Spleen (tissue), 11 donors: Measurements from ENCODE around the gene EHD2. TPM values are rescaled to one million over a fixed set of nuclear protein-coding genes. Genes with fewer than 3 reads are reported as not detected.
"Not testable (repeated sequence)": the region's sequence is repeated elsewhere in the genome, so short reads cannot be mapped to it uniquely, and the experiment has no call there.

Source experiments
- DNase-seq: peaks from one replicate; pipeline ENCODE4 v3.0.0-alpha.2; 2020
- H3K27ac ChIP-seq, 8 donors: fragments of 200-600 bp; sonication (generic) in 7 of 8; 1 replicate in 4 of 8; 2 replicates in 4 of 8; pipeline versions ENCODE4 v1.5.0 to v1.8.0; 2016 to 2021; ENCODE audit warnings: inconsistent platforms in 4 of 8, mild to moderate bottlenecking in 4 of 8, moderate library complexity in 1 of 8
- H3K27me3 ChIP-seq, 7 donors: fragments of 200-600 bp; sonication (generic) in 6 of 7; replicated peaks in 1 of 7; 1 replicate in 4 of 7; 2 replicates in 3 of 7; pipeline versions ENCODE4 v1.5.0 to v1.8.0; 2016 to 2021; ENCODE audit warnings: inconsistent platforms in 3 of 7, mild to moderate bottlenecking in 1 of 7
- H3K36me3 ChIP-seq, 6 donors: fragments of 200-600 bp; sonication (generic) in 5 of 6; 1 replicate in 4 of 6; 2 replicates in 2 of 6; pipeline versions ENCODE4 v1.5.0 to v1.8.0; 2016 to 2021; ENCODE audit warnings: inconsistent platforms in 2 of 6
- H3K4me1 ChIP-seq, 6 donors: fragments of 200-600 bp; sonication (generic) in 5 of 6; 1 replicate in 3 of 6; 2 replicates in 3 of 6; pipeline versions ENCODE4 v1.5.0 to v1.8.0; 2016 to 2021; ENCODE audit warnings: inconsistent platforms in 3 of 6
- H3K4me3 ChIP-seq, 8 donors: fragments of 200-600 bp; sonication (generic) in 7 of 8; 1 replicate in 4 of 8; 2 replicates in 4 of 8; pipeline versions ENCODE4 v1.5.0 to v1.8.0; 2016 to 2021; ENCODE audit warnings: inconsistent platforms in 4 of 8, mild to moderate bottlenecking in 4 of 8, moderate library complexity in 2 of 8
- H3K9me3 ChIP-seq, 8 donors: fragments of 200-600 bp; sonication (generic) in 7 of 8; 1 replicate in 4 of 8; 2 replicates in 4 of 8; pipeline versions ENCODE4 v1.5.0 to v1.8.0; 2016 to 2021; ENCODE audit warnings: inconsistent platforms in 4 of 8
- POLR2A ChIP-seq, 3 donors: fragments of 450-650 bp; IDR thresholded peaks; one replicate each; pipeline ENCODE4 v1.5.1; 2017; ENCODE audit warnings: antibody characterized with exemption in 3 of 3, mild to moderate bottlenecking in 1 of 3
- POLR2AphosphoS5 ChIP-seq, 3 donors: sonication (generic); formaldehyde crosslinking; IDR thresholded peaks; one replicate each; pipeline ENCODE4 v1.5.1; 2017; ENCODE audit warnings: antibody characterized with exemption in 3 of 3
- WGBS, 5 donors: extraction: QIAGEN DNeasy Blood & Tissue Kit in 3 of 5; methylation state at CpG; one replicate each; pipeline versions ENCODE4 v1.1.5 to v1.1.7; 2013 to 2018; 5-methylcytosine and 5-hydroxymethylcytosine counted together
- intact Hi-C: fragments of 100-400 bp; cut with DNase I; formaldehyde crosslinking; loops from one replicate; pipeline ENCODE4 v1.15.0; 2023; ENCODE audit warnings: low total_unique reads
- polyA plus RNA-seq, 3 donors: library from polyadenylated mRNA; stranded (reverse); fragments of 200-250 nt; gene quantifications; one replicate each; pipeline ENCODE4 v1.2.1, GENCODE V29; 2013
- total RNA-seq, 7 donors: library from RNA; depleted of rRNA in 3 of 7; stranded (reverse); fragments of >200 nt in 3 of 7; fragmentation: NEBNext Ultra II Directional in 4 of 7; extraction: Animal tissue kit (Norgen Biotek cat#: 25700) in 4 of 7; gene quantifications; one replicate each; pipeline versions ENCODE4 v1.1.0 to v1.2.1, GENCODE V29; 2016 to 2021
- TF ChIP-seq, protein P1 (sequence below), 11 experiments: fragments of 200-600 bp in 7 of 11; fragments of 450-650 bp in 4 of 11; sonication (generic) in 4 of 11; IDR thresholded peaks in 8 of 11; conservative IDR thresholded peaks in 3 of 11; 1 replicate in 7 of 11; 2 replicates in 4 of 11; pipeline versions ENCODE4 v1.4.0 to v1.8.0; 2016 to 2021; ENCODE audit warnings: antibody characterized with exemption in 11 of 11, inconsistent platforms in 4 of 11, mild to moderate bottlenecking in 1 of 11
- donor health status: healthy with polysubstance abuse.
- donor health status: DM: no; HTN: no; CAD: no; lungs with moderate emphysema.
- donor health status: DM: no; HTN: no; CAD: no.
- donor health status: Bipolar disorder and iron deficiency.
- donor health status: healthy.
- donor health status: DM: no; HTN: no; CAD: no.
- donor health status: DM: yes; HTN: yes; CAD: no.

The EHD2 gene
- total and polyA plus RNA-seq, 10 donors: 6.9 to 87.7 (median 57.5) TPM

DNA sequence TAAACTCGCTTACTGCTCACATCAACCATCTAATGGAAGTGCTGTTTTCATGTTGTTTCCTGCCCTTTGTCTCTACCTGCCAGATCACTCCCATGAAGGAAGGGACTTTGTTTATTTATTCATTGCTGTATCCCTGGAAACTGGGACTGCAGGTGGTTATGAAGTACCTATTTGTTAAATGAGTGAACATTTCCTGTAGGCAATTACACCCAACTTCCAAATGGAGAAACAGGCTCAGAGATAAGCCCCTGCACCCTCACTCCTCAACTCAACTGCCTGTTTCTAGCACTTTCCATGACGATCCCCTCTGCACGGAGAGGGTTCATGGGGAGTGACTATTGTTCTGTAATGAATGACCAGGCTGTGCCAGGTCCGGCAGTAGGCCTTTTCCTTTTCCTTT is 63.3 kb downstream of the EHD2 start:
- no peak for DNase-seq
- WGBS, 5 donors: 71 to 82% (median 79%) methylated on average over 4 of the region's 4 CpGs
- Histone ChIP-seq H3K4me3 (no peak overlapping the region), H3K27ac (peak overlapping the region in 2 of 8 donors; percentile 95 to 96), H3K27me3 (no peaks in the 10 kb centered on the region), H3K9me3 (no peaks in the 10 kb centered on the region), H3K4me1 (peaks cover 11 to 44% (median 37%) of the 10 kb centered on the region in 6 donors), H3K36me3 (peaks cover 0 to 15% (median 3%) of the 10 kb centered on the region in 6 donors)
- intact Hi-C loops: no loop called here
- TF ChIP-seq, protein P1, sequence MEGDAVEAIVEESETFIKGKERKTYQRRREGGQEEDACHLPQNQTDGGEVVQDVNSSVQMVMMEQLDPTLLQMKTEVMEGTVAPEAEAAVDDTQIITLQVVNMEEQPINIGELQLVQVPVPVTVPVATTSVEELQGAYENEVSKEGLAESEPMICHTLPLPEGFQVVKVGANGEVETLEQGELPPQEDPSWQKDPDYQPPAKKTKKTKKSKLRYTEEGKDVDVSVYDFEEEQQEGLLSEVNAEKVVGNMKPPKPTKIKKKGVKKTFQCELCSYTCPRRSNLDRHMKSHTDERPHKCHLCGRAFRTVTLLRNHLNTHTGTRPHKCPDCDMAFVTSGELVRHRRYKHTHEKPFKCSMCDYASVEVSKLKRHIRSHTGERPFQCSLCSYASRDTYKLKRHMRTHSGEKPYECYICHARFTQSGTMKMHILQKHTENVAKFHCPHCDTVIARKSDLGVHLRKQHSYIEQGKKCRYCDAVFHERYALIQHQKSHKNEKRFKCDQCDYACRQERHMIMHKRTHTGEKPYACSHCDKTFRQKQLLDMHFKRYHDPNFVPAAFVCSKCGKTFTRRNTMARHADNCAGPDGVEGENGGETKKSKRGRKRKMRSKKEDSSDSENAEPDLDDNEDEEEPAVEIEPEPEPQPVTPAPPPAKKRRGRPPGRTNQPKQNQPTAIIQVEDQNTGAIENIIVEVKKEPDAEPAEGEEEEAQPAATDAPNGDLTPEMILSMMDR (IDR thresholded peaks at IDR 0.05 in 8 of 11, conservative IDR thresholded peaks at IDR 0.05 in 3 of 11): no peak
- peak in 1 of 3 donors; percentile 29 for TF ChIP-seq POLR2AphosphoS5 (IDR thresholded peaks at IDR 0.05)
- no peak for TF ChIP-seq POLR2A (IDR thresholded peaks at IDR 0.05)

DNA sequence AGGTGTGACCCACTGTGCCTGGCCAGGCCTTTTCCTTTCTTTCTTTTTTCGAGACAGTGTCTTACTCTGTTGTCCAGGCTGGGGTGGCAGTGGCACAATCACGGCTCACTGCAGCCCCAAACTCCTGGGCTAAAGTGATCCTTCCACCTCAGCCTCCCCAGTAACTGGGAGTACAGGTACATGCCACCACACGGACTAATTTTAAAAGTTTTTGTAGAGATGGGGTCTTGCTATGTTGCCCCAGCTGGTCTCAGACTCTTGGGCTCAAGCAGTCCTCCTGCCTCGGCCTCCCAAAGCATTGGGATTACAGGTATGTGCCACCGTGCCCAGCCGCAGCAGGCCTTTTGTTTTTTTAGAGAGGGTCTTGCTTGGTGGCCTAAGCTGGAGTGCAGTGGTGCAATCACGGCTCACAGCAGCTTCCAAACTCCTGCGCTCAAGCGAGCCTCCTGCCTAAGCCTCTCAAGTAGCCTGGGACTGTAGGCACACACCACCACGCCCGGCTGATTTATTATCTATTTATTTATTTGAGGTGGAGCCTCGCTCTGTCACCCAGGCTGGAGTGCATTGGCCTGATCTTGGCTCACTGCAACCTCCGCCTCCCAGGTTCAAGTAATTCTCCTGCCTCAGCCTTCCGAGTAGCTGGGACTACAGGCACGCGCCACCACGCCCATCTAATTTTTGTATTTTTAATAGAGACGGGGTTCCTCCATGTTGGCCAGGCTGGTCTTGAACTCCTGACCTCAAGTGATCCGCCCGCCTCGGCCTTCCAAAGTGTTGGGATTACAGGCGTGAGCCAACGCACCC is 64.2 kb downstream of the EHD2 start:
- H3K4me1 ChIP-seq: peaks cover 12 to 52% (median 41%) of the 10 kb centered on the region in 6 donors
- WGBS, 5 donors: 68 to 82% (median 80%) methylated on average over 23 of the region's 23 CpGs
- H3K27me3 ChIP-seq, H3K9me3 ChIP-seq, intact Hi-C loops, DNase-seq: not testable (repeated sequence)
- peak overlapping the region; percentile 74 to 99 (median 85) for H3K4me3 ChIP-seq
- peaks cover 0 to 24% (median 5%) of the 10 kb centered on the region in 6 donors for H3K36me3 ChIP-seq
- peak overlapping the region; percentile 92 to 99 (median 97) for H3K27ac ChIP-seq

DNA sequence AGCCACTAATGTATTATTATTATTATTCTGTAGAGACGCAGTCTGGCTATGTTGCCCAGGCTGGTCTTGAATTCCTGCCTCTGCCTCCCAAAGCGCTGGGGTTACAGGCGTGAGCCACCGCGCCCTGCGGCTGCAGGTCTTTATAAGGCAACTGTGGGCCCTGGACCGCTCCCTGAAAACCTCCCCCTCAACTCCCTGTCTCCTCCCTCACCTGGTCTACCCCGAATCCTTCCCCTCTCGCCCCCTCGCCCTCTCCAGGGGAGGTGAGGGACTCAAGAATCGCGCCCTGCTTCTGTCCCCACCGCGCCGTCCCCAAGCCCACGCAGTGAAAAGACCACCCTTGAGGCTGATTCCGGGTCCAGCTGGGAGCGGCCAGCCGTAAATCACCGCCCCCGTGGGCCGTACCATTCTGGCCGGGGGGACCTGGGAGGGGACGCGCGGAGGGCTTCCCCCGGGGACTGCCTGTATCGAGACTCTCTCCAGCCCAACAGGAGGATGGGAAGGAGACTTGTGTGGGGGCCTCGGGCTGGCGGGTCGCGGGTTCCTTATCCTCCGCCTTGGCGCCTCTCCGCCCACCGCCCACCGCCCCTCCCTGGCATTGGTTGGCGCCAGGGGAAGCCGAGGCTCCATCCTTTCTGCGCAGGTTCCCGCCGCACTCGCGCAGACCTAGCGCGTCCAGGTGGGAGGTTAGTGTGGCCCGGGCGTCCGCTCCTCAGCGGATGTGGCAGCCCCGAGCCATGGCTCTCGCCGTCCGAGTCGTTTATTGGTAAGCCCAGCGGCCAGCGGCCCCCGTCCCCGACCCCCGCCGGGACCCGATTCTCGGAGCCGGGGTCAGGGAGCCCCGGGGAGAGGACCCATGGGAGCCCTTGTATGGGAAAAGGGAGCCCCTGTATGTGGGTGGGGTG is 65.1 kb downstream of the EHD2 start, which contains the start of gene SELENOW:
TSS of gene SELENOW (plus strand) at position 655 of the 905 bp plus-strand sequence. CDS start at position 738, 83 bp downstream.
- intact Hi-C loops: no loop called here
- Histone ChIP-seq H3K27ac (peak within 1 kb of the TSS; percentile 92 to 99 (median 97)), H3K4me3 (peak within 1 kb of the TSS; percentile 74 to 99 (median 85)), H3K4me1 (peaks cover 12 to 57% (median 41%) of the 10 kb centered on the region in 6 donors), H3K27me3 (no peaks in the 10 kb centered on the region), H3K36me3 (peaks cover 0 to 32% (median 11%) of the 10 kb centered on the region in 6 donors), H3K9me3 (no peaks in the 10 kb centered on the region)
- peak; percentile 93 for DNase-seq
- TF ChIP-seq POLR2AphosphoS5 (IDR thresholded peaks at IDR 0.05): peak; percentile 98 to 99 (median 99)
- peak in 2 of 3 donors; percentile 65 to 80 for TF ChIP-seq POLR2A (IDR thresholded peaks at IDR 0.05)
- TF ChIP-seq, protein P1 (IDR thresholded peaks at IDR 0.05 in 8 of 11, conservative IDR thresholded peaks at IDR 0.05 in 3 of 11): no peak
- WGBS, 5 donors: 0 to 2% (median 1%) methylated on average over 17 to 65 of the region's 65 CpGs

DNA sequence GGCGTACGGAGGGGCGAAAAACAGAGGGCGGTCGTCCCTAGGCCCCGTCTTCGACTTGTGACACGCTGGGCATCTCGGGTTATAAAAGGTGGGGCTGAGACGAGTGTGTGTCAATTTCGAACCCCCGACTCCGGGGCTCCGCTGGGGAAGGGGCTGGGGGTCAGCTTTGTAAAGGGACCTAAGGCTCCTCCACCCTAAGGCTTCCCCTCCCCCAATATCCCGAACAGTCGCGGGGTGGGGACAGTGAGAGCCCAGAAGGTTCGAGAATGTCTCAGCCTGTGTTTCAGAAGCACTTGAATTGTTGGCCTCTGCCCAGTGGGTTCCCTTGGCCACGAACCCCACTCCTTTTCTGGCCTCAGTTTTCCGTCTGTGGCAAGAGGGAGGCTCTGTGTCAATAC is 65.7 kb downstream of the EHD2 start:
- intact Hi-C loops: no loop called here
- Histone ChIP-seq H3K4me1 (peaks cover 12 to 57% (median 41%) of the 10 kb centered on the region in 6 donors), H3K4me3 (peak overlapping the region; percentile 74 to 99 (median 85)), H3K9me3 (no peaks in the 10 kb centered on the region), H3K27me3 (no peaks in the 10 kb centered on the region), H3K36me3 (peaks cover 0 to 39% (median 17%) of the 10 kb centered on the region in 6 donors), H3K27ac (peak overlapping the region; percentile 92 to 99 (median 97))
- no peak for DNase-seq
- 0 to 3% (median 2%) methylated on average over 10 to 20 of the region's 20 CpGs for WGBS, 5 donors
- TF ChIP-seq POLR2A (IDR thresholded peaks at IDR 0.05) (no peak), POLR2AphosphoS5 (IDR thresholded peaks at IDR 0.05) (no peak)
- TF ChIP-seq, protein P1 (IDR thresholded peaks at IDR 0.05 in 8 of 11, conservative IDR thresholded peaks at IDR 0.05 in 3 of 11): no peak
